H1 (cell line): ENCODE data around the gene TLE1. TPM values are rescaled to one million over a fixed set of nuclear protein-coding genes. Genes with fewer than 3 reads are reported as not detected.
A peak's percentile ranks its signal among the peaks of the same experiment; 100 is the strongest.

ENCODE experiments used
- CTCF ChIA-PET: fragments of 300-600 bp; sonication (Branson Sonifier 250); formaldehyde crosslinking; loops from one replicate; lab custom pipeline; 2021; ENCODE audit not compliant: partially characterized antibody; lab: Charles Lee
- POLR2A ChIA-PET: fragments of 300-600 bp; sonication (Branson Sonifier 250); formaldehyde crosslinking; loops from one replicate; lab custom pipeline; 2021; ENCODE audit warnings: inconsistent platforms; ENCODE audit not compliant: partially characterized antibody; lab: Charles Lee
- DNase-seq, 2 experiments: peaks; one replicate each; pipeline versions ENCODE4 v3.0.0 to v3.0.0-alpha.2; 2010 to 2022; ENCODE audit warnings: low spot score in 2 of 2, low read depth in 1 of 2, mixed read lengths in 1 of 2
- FAIRE-seq: peaks from 2 replicates; lab custom pipeline; 2011; peaks lifted over from hg19 to GRCh38; lab: Jason Lieb, UNC
- H2AFZ ChIP-seq: 2 replicates; pipeline ENCODE4 v1.8.1; 2012; ENCODE audit warnings: low read length, inconsistent platforms
- H2AK5ac ChIP-seq: 2 replicates; pipeline ENCODE4 v1.6.1; 2013; ENCODE audit warnings: low read depth, low read length
- H2BK120ac ChIP-seq: replicated peaks from 2 replicates; pipeline ENCODE3; 2013; ENCODE audit warnings: low read depth, low read length, inconsistent platforms
- H2BK12ac ChIP-seq: 2 replicates; pipeline ENCODE4 v1.6.1; 2013; ENCODE audit warnings: low read depth, low read length
- H2BK15ac ChIP-seq: 2 replicates; pipeline ENCODE4 v1.6.1; 2013; ENCODE audit warnings: low read length
- H2BK20ac ChIP-seq: 2 replicates; pipeline ENCODE4 v1.6.1; 2013; ENCODE audit warnings: low read length
- H2BK5ac ChIP-seq: 2 replicates; pipeline ENCODE4 v1.6.1; 2013; ENCODE audit warnings: low read depth, low read length
- H3K14ac ChIP-seq: 2 replicates; pipeline ENCODE4 v1.6.1; 2013; ENCODE audit warnings: inconsistent platforms; ENCODE audit not compliant: insufficient read length
- H3K18ac ChIP-seq: 2 replicates; pipeline ENCODE4 v1.6.1; 2013; ENCODE audit warnings: low read length; ENCODE audit errors: extremely low read depth
- H3K23ac ChIP-seq: 2 replicates; pipeline ENCODE4 v1.6.1; 2013; ENCODE audit warnings: inconsistent platforms; ENCODE audit not compliant: insufficient read length
- H3K23me2 ChIP-seq: 2 replicates; pipeline ENCODE4 v1.6.1; 2013; ENCODE audit warnings: low read depth, low read length
- H3K27ac ChIP-seq: 2 replicates; pipeline ENCODE4 v1.6.1; 2011; ENCODE audit warnings: low read depth, low read length, inconsistent platforms
- H3K27me3 ChIP-seq, 4 experiments: replicated peaks in 1 of 4; 1 replicate in 1 of 4; 2 replicates in 3 of 4; pipeline versions ENCODE4 v1.6.1 to v1.8.1; 2011 to 2013; ENCODE audit warnings: low read length in 3 of 4, mild to moderate bottlenecking in 3 of 4, inconsistent platforms in 2 of 4, mixed read lengths in 2 of 4, moderate library complexity in 1 of 4; ENCODE audit not compliant: control insufficient read depth in 3 of 4, insufficient read depth in 3 of 4; ENCODE audit errors: extremely low read depth in 1 of 4
- H3K36me3 ChIP-seq, 4 experiments: 2 replicates each; pipeline versions ENCODE4 v1.6.1 to v1.8.1; 2011 to 2013; ENCODE audit warnings: mild to moderate bottlenecking in 4 of 4, low read length in 3 of 4, moderate library complexity in 2 of 4, control low read depth in 1 of 4, inconsistent platforms in 1 of 4; ENCODE audit not compliant: insufficient read depth in 4 of 4, control insufficient read depth in 2 of 4
- H3K4ac ChIP-seq: replicated peaks from 2 replicates; pipeline ENCODE3; 2013; ENCODE audit warnings: low read length, low read depth, mixed read lengths, inconsistent platforms; ENCODE audit not compliant: insufficient read length
- H3K4me1 ChIP-seq, 4 experiments: replicated peaks in 1 of 4; 1 replicate in 1 of 4; 2 replicates in 3 of 4; pipeline versions ENCODE4 v1.6.1 to v1.8.1; 2011 to 2013; ENCODE audit warnings: low read length in 3 of 4, inconsistent platforms in 2 of 4, mixed read lengths in 1 of 4; ENCODE audit not compliant: insufficient read depth in 4 of 4, control insufficient read depth in 3 of 4
- H3K4me2 ChIP-seq, 2 experiments: 2 replicates each; pipeline versions ENCODE4 v1.6.1 to v1.8.1; 2011 to 2013; ENCODE audit warnings: low read depth in 2 of 2, low read length in 2 of 2, control low read depth in 1 of 2, inconsistent platforms in 1 of 2, mild to moderate bottlenecking in 1 of 2; ENCODE audit not compliant: insufficient read depth in 1 of 2
- H3K4me3 ChIP-seq, 4 experiments: fragments of 200-600, 300-600 bp in 1 of 4; sonication (generic), shearing (Covaris generic), sonication (Bioruptor Twin) in 1 of 4; 2 replicates each; pipeline versions ENCODE4 v1.5.1 to v1.8.1; 2011 to 2016; ENCODE audit warnings: low read length in 4 of 4, low read depth in 3 of 4, control low read depth in 2 of 4, inconsistent platforms in 2 of 4, mild to moderate bottlenecking in 2 of 4, mixed read lengths in 1 of 4, moderate library complexity in 1 of 4; ENCODE audit not compliant: insufficient read depth in 2 of 4; ENCODE audit errors: extremely low read depth in 1 of 4
- H3K56ac ChIP-seq: replicated peaks from 2 replicates; pipeline ENCODE3; 2013; ENCODE audit warnings: low read depth, mild to moderate bottlenecking, mixed read lengths, low read length, inconsistent platforms; ENCODE audit not compliant: insufficient read length
- H3K79me1 ChIP-seq: 2 replicates; pipeline ENCODE4 v1.6.1; 2013; ENCODE audit warnings: low read depth, low read length, control low read depth
- H3K79me2 ChIP-seq, 2 experiments: 2 replicates each; pipeline versions ENCODE4 v1.6.1 to v1.8.1; 2012 to 2013; ENCODE audit warnings: low read length in 2 of 2, mild to moderate bottlenecking in 2 of 2, inconsistent platforms in 1 of 2; ENCODE audit not compliant: insufficient read depth in 2 of 2, control insufficient read depth in 1 of 2
- H3K9ac ChIP-seq, 4 experiments: replicated peaks in 1 of 4; 1 replicate in 1 of 4; 2 replicates in 3 of 4; pipeline versions ENCODE4 v1.6.1 to v1.8.1; 2011 to 2013; ENCODE audit warnings: low read depth in 3 of 4, low read length in 3 of 4, control low read depth in 2 of 4, mild to moderate bottlenecking in 2 of 4, moderate library complexity in 2 of 4, inconsistent platforms in 1 of 4; ENCODE audit errors: extremely low read depth in 1 of 4
- H3K9me3 ChIP-seq, 2 experiments: 2 replicates each; pipeline versions ENCODE4 v1.6.1 to v1.8.1; 2012 to 2013; ENCODE audit warnings: mild to moderate bottlenecking in 2 of 2, moderate library complexity in 2 of 2, control low read depth in 1 of 2, inconsistent platforms in 1 of 2, low read depth in 1 of 2, low read length in 1 of 2, mixed read lengths in 1 of 2; ENCODE audit not compliant: insufficient read depth in 2 of 2
- H4K20me1 ChIP-seq, 2 experiments: replicated peaks in 1 of 2; 2 replicates each; pipeline versions ENCODE3 to v1.8.1; 2011 to 2013; ENCODE audit warnings: inconsistent platforms in 2 of 2, low read length in 2 of 2, mild to moderate bottlenecking in 1 of 2; ENCODE audit not compliant: insufficient read depth in 2 of 2, control insufficient read depth in 1 of 2
- H4K5ac ChIP-seq: 2 replicates; pipeline ENCODE4 v1.6.1; 2013; ENCODE audit warnings: low read length, low read depth, mixed read lengths, inconsistent platforms; ENCODE audit not compliant: insufficient read length
- H4K8ac ChIP-seq: 2 replicates; pipeline ENCODE4 v1.8.0; 2013; ENCODE audit warnings: mild to moderate bottlenecking, moderate library complexity, low read length, inconsistent platforms; ENCODE audit not compliant: insufficient read depth; ENCODE audit errors: extremely low read depth
- H4K91ac ChIP-seq: replicated peaks from 2 replicates; pipeline ENCODE3; 2013; ENCODE audit warnings: low read length, mixed read lengths, inconsistent platforms; ENCODE audit not compliant: insufficient read length
- EZH2 ChIP-seq: fragments of 200-600 bp; sonication (generic); IDR thresholded peaks from 2 replicates; pipeline ENCODE4 v1.7.1; 2012; ENCODE audit warnings: low read depth, mild to moderate bottlenecking, moderate library complexity, low read length, inconsistent platforms; ENCODE audit not compliant: severe bottlenecking
- HDAC6 ChIP-seq: IDR thresholded peaks from one replicate; pipeline ENCODE4 v1.7.1; 2012; ENCODE audit warnings: low read depth, mild to moderate bottlenecking, inconsistent platforms, low read length, moderate library complexity
- KDM1A ChIP-seq: fragments of 200-600, 300-600 bp; sonication (generic); IDR thresholded peaks from 2 replicates; pipeline ENCODE4 v1.7.1; 2016; ENCODE audit warnings: mild to moderate bottlenecking, low read length, borderline replicate concordance
- KDM4A ChIP-seq: IDR thresholded peaks from one replicate; pipeline ENCODE4 v1.7.1; 2012; ENCODE audit warnings: low read depth, mild to moderate bottlenecking, moderate library complexity, low read length, inconsistent platforms; ENCODE audit not compliant: severe bottlenecking
- MAFK ChIP-seq: IDR thresholded peaks from 2 replicates; pipeline ENCODE4 v1.6.1; 2012; ENCODE audit warnings: low read depth, mild to moderate bottlenecking, improper control_type of control experiment, low read length
- POLR2AphosphoS5 ChIP-seq: IDR thresholded peaks from 2 replicates; pipeline ENCODE4 v1.6.1; 2011; ENCODE audit warnings: low read depth, low read length
- RNF2 ChIP-seq: fragments of 200-900, 300-1000 bp; sonication (generic); IDR thresholded peaks from 2 replicates; pipeline ENCODE4 v1.7.1; 2016; ENCODE audit warnings: borderline replicate concordance, low read depth, mild to moderate bottlenecking, antibody characterized with exemption, low read length; ENCODE audit not compliant: poor library complexity, severe bottlenecking; ENCODE audit errors: missing control alignments
- TBP ChIP-seq: IDR thresholded peaks from 2 replicates; pipeline ENCODE4 v1.6.1; 2011; ENCODE audit warnings: low read depth, low read length, improper control_type of control experiment
- TCF12 ChIP-seq: IDR thresholded peaks from 2 replicates; pipeline ENCODE4 v1.6.1; 2011; ENCODE audit warnings: low read depth, mild to moderate bottlenecking, low read length
- USF2 ChIP-seq: IDR thresholded peaks from 2 replicates; pipeline ENCODE4 v1.6.1; 2011; ENCODE audit warnings: low read length, improper control_type of control experiment
- WGBS, 2 experiments: shearing (Covaris generic) in 1 of 2; methylation state at CpG; one replicate each; pipeline versions ENCODE4 v1.1.6 to v1.1.7; 2013 to 2015; ENCODE audit warnings: low lambda C conversion rate in 2 of 2, mixed read lengths in 2 of 2, inconsistent platforms in 1 of 2, low coverage in 1 of 2, missing lambda C conversion rate in 1 of 2; ENCODE audit not compliant: insufficient replicate concordance in 2 of 2, insufficient coverage in 1 of 2, insufficient read length in 1 of 2; ENCODE audit errors: extremely low coverage in 1 of 2, missing lambda C conversion rate in 1 of 2; 5-methylcytosine and 5-hydroxymethylcytosine counted together
- polyA plus RNA-seq, 7 experiments: library from polyadenylated mRNA; depleted of rRNA in 3 of 7; stranded (reverse) in 5 of 7; unstranded in 2 of 7; fragments of >200 nt in 5 of 7; fragments of 200-250 nt in 2 of 7; gene quantifications; 1 replicate in 5 of 7; 2 replicates in 1 of 7; 4 replicates in 1 of 7; pipeline versions ENCODE4 v1.2.1 to v1.2.3, GENCODE V29; 2011 to 2013; ENCODE audit warnings: missing spikeins in 2 of 7, mixed read lengths in 2 of 7
- total RNA-seq: library from RNA; stranded (reverse); fragmentation: NEBNext Ultra II Directional; extraction: Animal tissue kit (Norgen Biotek cat#: 25700); gene quantifications from 2 replicates; pipeline ENCODE4 v1.2.1, GENCODE V29; 2021

The TLE1 gene
- total and polyA plus RNA-seq, 2 of the 8 experiments (the other 6 are each of a cell fraction or from before 2014, with no cell fraction given) = 81.8 to 91.6 TPM

- peak; percentile 59 to 74 for DNase-seq
- Histone ChIP-seq H3K23me2 (no peaks in the 10 kb centered on the region; the same call in 1 of the 2 replicates), H2BK120ac (peak overlapping the region; percentile 50), H3K4me1 (peaks cover 11 to 29% (median 23%) of the 10 kb centered on the region in 4 experiments), H4K8ac (no peak overlapping the region), H3K27me3 (peaks cover 0 to 1% (median 0%) of the 10 kb centered on the region in 4 experiments; a peak in 1 of 7 replicates), H3K56ac (no peak overlapping the region), H4K91ac (no peak overlapping the region), H3K14ac (no peak overlapping the region), H3K4me2 (peak overlapping the region; percentile 47 to 53), H3K18ac (no peak overlapping the region; the same call in 1 of the 2 replicates), H3K9ac (no peak overlapping the region), H3K79me2 (peaks cover 0 to 22% of the 10 kb centered on the region in 2 experiments; a peak in 2 of 4 replicates), H3K23ac (no peak overlapping the region), H3K79me1 (no peaks in the 10 kb centered on the region; the same call in 1 of the 2 replicates), H3K4me3 (peak overlapping the region in 1 of 4 experiments; percentile 22; a peak in 1 of 8 replicates), H2BK5ac (peak overlapping the region; percentile 36; the same call in 1 of the 2 replicates), H3K36me3 (peaks cover 0 to 30% (median 11%) of the 10 kb centered on the region in 4 experiments; a peak in 6 of 8 replicates), H2BK12ac (no peak overlapping the region), H2BK15ac (no peak overlapping the region), H4K5ac (no peak overlapping the region), H3K4ac (no peak overlapping the region), H3K27ac (no peak overlapping the region), H4K20me1 (peaks cover 6% of the 10 kb centered on the region in 2 experiments), H2AFZ (no peak overlapping the region), H2AK5ac (0 out of 2 replicates have a peak overlapping the region, but pooled peaks have one; percentile 18), H3K9me3 (no peaks in the 10 kb centered on the region), H2BK20ac (no peak overlapping the region)
- ChIA-PET CTCF (interaction anchor here (0.5 to 0.7 kb wide), 3 partner anchors 13 to 466 kb away, joined by 3 to 8 read pairs (median 3); no protein-coding TSS in a partner anchor), POLR2A (interaction anchor here (0.8 to 1.2 kb wide), 4 partner anchors 20 to 94 kb away, joined by 3 to 4 read pairs (median 4); partner anchors contain the start of gene TLE1)
- 20% methylated on average over 10 of the region's 10 CpGs; no CpG with 5 or more reads in 1 of the 2 experiments for WGBS, 2 experiments
- peak; percentile 39 for FAIRE-seq
- TF ChIP-seq EZH2 = no peak
- no peak for TF ChIP-seq TBP
- TF ChIP-seq HDAC6 = peak; percentile 56
- TF ChIP-seq USF2 = no peak
- TF ChIP-seq KDM4A = no peak
- no peak for TF ChIP-seq RNF2
- peak; percentile 95 for TF ChIP-seq TCF12
- peak; percentile 66; the same call in 1 of the 2 replicates for TF ChIP-seq KDM1A
- TF ChIP-seq MAFK = no peak
- TF ChIP-seq POLR2AphosphoS5 = peak; percentile 28; the same call in 1 of the 2 replicates
These were observed 93.3 kb downstream of the TLE1 start for GRCh38 chr9:81595887-81596543.
